Measurements from ENCODE around the gene FBXL17.

FBXL17 gene

GRCh38 chr5:107948377-107948776 is 433.5 kb downstream of the FBXL17 start:
- no peak for DNase-seq (ENCODE audit: low read depth)
- no peak for TF ChIP-seq CTCF (IDR thresholded peaks at IDR 0.05; ENCODE audit: control insufficient read depth, insufficient read depth, low read depth, low read length, missing control alignments)
- H3K4me3 ChIP-seq (ENCODE audit: control insufficient read depth, low read depth, low read length), result no peak overlapping the region

DNA sequence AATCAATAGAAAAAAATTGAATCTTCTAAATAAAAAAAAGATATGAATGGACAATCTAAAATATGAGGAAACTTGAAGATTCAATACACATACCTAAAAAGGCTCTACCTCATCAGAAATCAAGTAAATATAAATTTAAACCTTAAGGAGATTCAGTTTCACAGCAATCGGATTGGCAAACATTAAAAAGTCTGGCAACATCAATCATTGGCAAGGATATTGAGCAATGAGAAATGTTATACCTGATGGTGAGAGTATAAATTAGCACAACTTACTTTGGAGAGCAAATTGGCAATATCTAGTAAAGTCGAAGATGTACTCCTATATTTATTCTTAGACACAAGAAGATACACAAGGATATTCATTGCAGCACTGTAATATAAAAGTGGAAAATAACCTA is 436.8 kb downstream of the FBXL17 start:
- TF ChIP-seq CTCF (IDR thresholded peaks at IDR 0.05; ENCODE audit: control insufficient read depth, insufficient read depth, low read depth, low read length, missing control alignments), result no peak
- DNase-seq (ENCODE audit: low read depth), result no peak
- no peak overlapping the region for H3K4me3 ChIP-seq (ENCODE audit: control insufficient read depth, low read depth, low read length)

DNA sequence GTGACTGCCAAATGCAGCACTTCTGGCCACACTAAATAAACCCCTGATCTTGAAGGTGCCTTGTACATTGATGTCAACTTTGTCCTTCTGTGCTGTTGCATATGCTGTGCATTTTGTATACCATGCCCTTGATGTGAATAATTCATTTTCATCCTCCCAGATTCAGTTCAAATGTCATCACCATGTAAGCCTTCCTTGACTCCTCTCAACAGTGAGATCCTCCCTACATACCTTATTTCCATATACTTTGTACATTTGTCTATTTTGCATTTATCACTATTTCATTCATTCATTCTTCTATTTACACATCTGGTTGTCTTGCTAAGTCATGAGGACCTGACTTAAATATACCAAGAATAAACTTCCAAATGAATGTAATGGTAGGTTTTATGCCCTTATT is 438.0 kb downstream of the FBXL17 start:
- no peak for DNase-seq (ENCODE audit: low read depth)
- no peak for TF ChIP-seq CTCF (IDR thresholded peaks at IDR 0.05; ENCODE audit: control insufficient read depth, insufficient read depth, low read depth, low read length, missing control alignments)
- H3K4me3 ChIP-seq (ENCODE audit: control insufficient read depth, low read depth, low read length), result no peak overlapping the region

- no peak for TF ChIP-seq CTCF (IDR thresholded peaks at IDR 0.05; ENCODE audit: control insufficient read depth, insufficient read depth, low read depth, low read length, missing control alignments)
- no peak overlapping the region for H3K4me3 ChIP-seq (ENCODE audit: control insufficient read depth, low read depth, low read length)
- DNase-seq (ENCODE audit: low read depth), result no peak
Measured at GRCh38 chr5:107941036-107941435, 440.9 kb downstream of the FBXL17 start.

- DNase-seq (ENCODE audit: low read depth), result no peak
- TF ChIP-seq CTCF (IDR thresholded peaks at IDR 0.05; ENCODE audit: control insufficient read depth, insufficient read depth, low read depth, low read length, missing control alignments), result no peak
- no peak overlapping the region for H3K4me3 ChIP-seq (ENCODE audit: control insufficient read depth, low read depth, low read length)
Measured at GRCh38 chr5:107937651-107938355, 444.1 kb downstream of the FBXL17 start.

DNA sequence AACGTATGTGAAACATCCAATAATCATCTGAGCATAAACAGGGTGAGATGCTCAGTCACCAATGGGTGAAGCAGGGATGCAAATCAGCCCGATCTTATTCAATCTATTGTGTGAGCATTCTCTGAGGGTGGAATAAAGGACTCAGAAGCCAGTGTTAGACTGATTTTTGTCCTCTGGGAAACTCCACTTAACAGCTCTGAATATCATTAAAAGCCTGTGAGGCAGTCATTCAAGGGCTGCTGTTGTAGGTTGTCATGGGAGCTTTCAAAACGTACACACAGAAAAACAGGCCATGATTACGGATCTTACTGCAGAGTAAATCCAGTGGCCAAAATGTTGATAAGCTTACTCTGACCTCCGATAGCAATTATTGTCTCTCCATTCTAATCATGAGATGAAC is 444.7 kb downstream of the FBXL17 start:
- DNase-seq (ENCODE audit: low read depth), result no peak
- H3K4me3 ChIP-seq (ENCODE audit: control insufficient read depth, low read depth, low read length), result no peak overlapping the region
- no peak for TF ChIP-seq CTCF (IDR thresholded peaks at IDR 0.05; ENCODE audit: control insufficient read depth, insufficient read depth, low read depth, low read length, missing control alignments)

All from AG09309 (cell line).